Measurements from ENCODE around the gene COX20.

Gene COX20

DNA sequence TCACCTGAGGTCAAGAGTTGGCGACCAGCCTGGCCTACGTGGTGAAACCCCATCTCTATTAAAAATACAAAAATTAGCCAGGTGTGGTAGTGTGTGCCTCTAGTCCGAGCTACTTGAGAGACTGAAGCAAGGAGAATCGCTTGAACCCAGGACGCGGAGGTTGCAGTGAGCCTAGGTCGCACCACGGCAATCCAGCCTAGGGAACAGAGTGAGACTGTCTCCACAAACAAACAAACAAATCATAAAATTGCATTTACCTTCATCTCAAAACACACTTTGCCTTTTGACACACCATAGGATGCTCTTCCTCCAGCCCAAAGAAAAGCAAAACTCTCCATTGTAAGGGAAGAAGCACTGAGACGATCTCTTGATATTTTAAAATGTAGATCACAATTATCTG, 24.6 kb downstream of the COX20 start:
- H3K36me3 ChIP-seq (ENCODE audit: control insufficient read depth, low read length) = peaks cover 90% of the 10 kb centered on the region
- peaks cover 99% of the 10 kb centered on the region for H3K79me2 ChIP-seq (ENCODE audit: control insufficient read depth, low read length)
- H3K4me3 ChIP-seq (ENCODE audit: low read length) = peak overlapping the region; percentile 99
- peaks cover 4% of the 10 kb centered on the region; the same call in 1 of the 2 replicates for H3K27me3 ChIP-seq (ENCODE audit: control insufficient read depth, low read length)
- peak overlapping the region; percentile 80 for H3K4me2 ChIP-seq (ENCODE audit: low read length)
- H4K20me1 ChIP-seq (ENCODE audit: control insufficient read depth, insufficient read depth, low read depth, low read length) = peaks cover 63% of the 10 kb centered on the region
- no peaks in the 10 kb centered on the region for H3K9me2 ChIP-seq (replicated peaks; ENCODE audit: control insufficient read depth, low read length)
- H3F3A ChIP-seq (ENCODE audit: control insufficient read depth, insufficient read depth) = peaks cover 76% of the 10 kb centered on the region
- TF ChIP-seq, protein P1, sequence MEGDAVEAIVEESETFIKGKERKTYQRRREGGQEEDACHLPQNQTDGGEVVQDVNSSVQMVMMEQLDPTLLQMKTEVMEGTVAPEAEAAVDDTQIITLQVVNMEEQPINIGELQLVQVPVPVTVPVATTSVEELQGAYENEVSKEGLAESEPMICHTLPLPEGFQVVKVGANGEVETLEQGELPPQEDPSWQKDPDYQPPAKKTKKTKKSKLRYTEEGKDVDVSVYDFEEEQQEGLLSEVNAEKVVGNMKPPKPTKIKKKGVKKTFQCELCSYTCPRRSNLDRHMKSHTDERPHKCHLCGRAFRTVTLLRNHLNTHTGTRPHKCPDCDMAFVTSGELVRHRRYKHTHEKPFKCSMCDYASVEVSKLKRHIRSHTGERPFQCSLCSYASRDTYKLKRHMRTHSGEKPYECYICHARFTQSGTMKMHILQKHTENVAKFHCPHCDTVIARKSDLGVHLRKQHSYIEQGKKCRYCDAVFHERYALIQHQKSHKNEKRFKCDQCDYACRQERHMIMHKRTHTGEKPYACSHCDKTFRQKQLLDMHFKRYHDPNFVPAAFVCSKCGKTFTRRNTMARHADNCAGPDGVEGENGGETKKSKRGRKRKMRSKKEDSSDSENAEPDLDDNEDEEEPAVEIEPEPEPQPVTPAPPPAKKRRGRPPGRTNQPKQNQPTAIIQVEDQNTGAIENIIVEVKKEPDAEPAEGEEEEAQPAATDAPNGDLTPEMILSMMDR (IDR thresholded peaks at IDR 0.05; ENCODE audit: low read depth, low read length, poor library complexity, severe bottlenecking) = no peak
- TF ChIP-seq EZH2phosphoT487 (IDR thresholded peaks at IDR 0.05; ENCODE audit: borderline replicate concordance, low read length) = no peak
- peaks cover 31% of the 10 kb centered on the region for H3K4me1 ChIP-seq (ENCODE audit: control insufficient read depth, low read length)
- no peaks in the 10 kb centered on the region for H3K9me3 ChIP-seq (ENCODE audit: control insufficient read depth, insufficient read depth, low read length)
- H3K27ac ChIP-seq (ENCODE audit: low read depth, low read length) = no peak overlapping the region

DNA sequence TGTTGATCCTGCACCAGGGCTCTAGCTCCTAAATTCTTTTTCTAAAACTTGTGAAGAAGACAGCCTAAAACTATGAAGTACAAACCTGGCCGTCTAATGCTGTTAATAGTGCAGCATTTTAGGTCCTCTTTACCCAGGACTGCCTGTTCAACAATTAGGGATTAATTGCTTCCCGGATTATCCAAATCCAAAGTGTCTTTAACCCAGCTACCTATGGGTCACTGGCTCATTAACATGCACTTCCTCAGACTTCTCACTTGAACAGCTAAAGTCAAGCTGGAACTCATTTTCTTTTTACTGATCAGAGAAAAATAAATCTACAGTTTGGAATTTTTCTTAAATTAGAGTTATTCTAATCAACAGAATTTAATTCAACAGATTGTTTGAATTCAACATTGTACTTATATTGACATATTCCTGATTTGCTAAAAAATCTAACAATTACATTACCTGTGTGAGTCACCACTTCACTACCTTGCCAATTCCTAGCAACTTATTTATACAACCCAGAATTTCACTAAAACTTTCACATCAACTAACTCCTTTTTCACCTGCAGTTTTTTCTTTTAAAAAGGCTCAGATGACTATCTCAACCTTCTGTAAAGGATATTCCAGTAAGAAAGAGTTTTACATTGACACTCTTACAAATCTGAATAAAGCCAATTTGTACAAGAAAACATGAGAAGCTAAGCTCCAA, 25.6 kb downstream of the COX20 start:
- TF ChIP-seq EZH2phosphoT487 (IDR thresholded peaks at IDR 0.05; ENCODE audit: borderline replicate concordance, low read length) = no peak
- TF ChIP-seq, protein P1 (IDR thresholded peaks at IDR 0.05; ENCODE audit: low read depth, low read length, poor library complexity, severe bottlenecking) = no peak
- H3K27ac ChIP-seq (ENCODE audit: low read depth, low read length) = peak overlapping the region; percentile 85
- peaks cover 57% of the 10 kb centered on the region for H4K20me1 ChIP-seq (ENCODE audit: control insufficient read depth, insufficient read depth, low read depth, low read length)

DNA sequence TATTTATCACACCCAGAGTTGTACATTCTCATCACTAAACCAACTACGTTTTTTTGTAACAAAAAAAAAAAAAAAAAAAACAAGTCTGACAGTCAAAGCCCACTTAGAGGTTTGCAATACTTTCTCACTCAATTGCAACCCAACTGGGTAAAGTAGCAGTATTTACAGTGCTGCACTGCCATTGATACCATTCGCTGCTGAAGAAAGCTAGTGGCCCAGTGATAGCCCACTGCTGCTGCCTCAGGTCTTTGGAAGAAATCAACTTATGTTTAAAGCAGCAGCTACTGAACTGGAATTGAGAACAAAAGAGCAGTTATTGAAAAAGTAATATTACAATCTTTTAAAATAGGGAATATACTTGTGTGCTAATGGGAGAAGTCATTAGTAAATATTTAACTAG, 26.2 kb downstream of the COX20 start:
- Histone ChIP-seq H3K27me3 (ENCODE audit: control insufficient read depth, low read length) (peaks cover 4% of the 10 kb centered on the region; the same call in 1 of the 2 replicates), H4K20me1 (ENCODE audit: control insufficient read depth, insufficient read depth, low read depth, low read length) (peaks cover 50% of the 10 kb centered on the region)

More for the DNA sequence above, 25.6 kb downstream of the COX20 start:
- Histone ChIP-seq H3F3A (ENCODE audit: control insufficient read depth, insufficient read depth) (peaks cover 66% of the 10 kb centered on the region), H3K79me2 (ENCODE audit: control insufficient read depth, low read length) (peaks cover 97% of the 10 kb centered on the region), H3K9me3 (ENCODE audit: control insufficient read depth, insufficient read depth, low read length) (no peaks in the 10 kb centered on the region), H3K4me1 (ENCODE audit: control insufficient read depth, low read length) (peaks cover 41% of the 10 kb centered on the region), H3K36me3 (ENCODE audit: control insufficient read depth, low read length) (peaks cover 80% of the 10 kb centered on the region), H3K9me2 (replicated peaks; ENCODE audit: control insufficient read depth, low read length) (no peaks in the 10 kb centered on the region), H3K4me2 (ENCODE audit: low read length) (peak overlapping the region; percentile 80), H3K4me3 (ENCODE audit: low read length) (peak overlapping the region; percentile 99), H3K27me3 (ENCODE audit: control insufficient read depth, low read length) (peaks cover 4% of the 10 kb centered on the region; the same call in 1 of the 2 replicates)

More for the DNA sequence above, 26.2 kb downstream of the COX20 start:
- Histone ChIP-seq H3K4me1 (ENCODE audit: control insufficient read depth, low read length) (peaks cover 47% of the 10 kb centered on the region), H3K36me3 (ENCODE audit: control insufficient read depth, low read length) (peaks cover 74% of the 10 kb centered on the region), H3K9me2 (replicated peaks; ENCODE audit: control insufficient read depth, low read length) (no peaks in the 10 kb centered on the region), H3K4me2 (ENCODE audit: low read length) (peak overlapping the region; percentile 80), H3K4me3 (ENCODE audit: low read length) (peak overlapping the region; percentile 99), H3K27ac (ENCODE audit: low read depth, low read length) (peak overlapping the region; percentile 85), H3F3A (ENCODE audit: control insufficient read depth, insufficient read depth) (peaks cover 60% of the 10 kb centered on the region), H3K9me3 (ENCODE audit: control insufficient read depth, insufficient read depth, low read length) (no peaks in the 10 kb centered on the region), H3K79me2 (ENCODE audit: control insufficient read depth, low read length) (peaks cover 91% of the 10 kb centered on the region)
- TF ChIP-seq, protein P1 (IDR thresholded peaks at IDR 0.05; ENCODE audit: low read depth, low read length, poor library complexity, severe bottlenecking) = no peak
